GM23248 (cell line): ENCODE results near the gene SIX4. TPM values are rescaled to one million over a fixed set of nuclear protein-coding genes. Genes with fewer than 3 reads are reported as not detected.

Source experiments
- DNase-seq: peaks from one replicate; pipeline ENCODE4 v3.0.0-alpha.2; 2015
- H2AFZ ChIP-seq: fragments of 200-600 bp; sonication (generic); 2 replicates; pipeline ENCODE4 v1.6.1; 2016; ENCODE audit warnings: antibody characterized with exemption
- H3F3A ChIP-seq: fragments of 200-600 bp; sonication (generic); 2 replicates; pipeline ENCODE4 v1.6.1; 2016; ENCODE audit warnings: mild to moderate bottlenecking, antibody characterized with exemption, mixed run types; ENCODE audit not compliant: insufficient read depth
- H3K27ac ChIP-seq: fragments of 200-600 bp; sonication (generic); 2 replicates; pipeline ENCODE4 v1.5.1; 2016; ENCODE audit warnings: mild to moderate bottlenecking
- H3K27me3 ChIP-seq: fragments of 200-600 bp; sonication (generic); replicated peaks from 2 replicates; pipeline ENCODE4 v1.6.1; 2016; ENCODE audit warnings: mild to moderate bottlenecking; ENCODE audit not compliant: insufficient read depth
- H3K36me3 ChIP-seq: fragments of 200-600 bp; sonication (generic); 2 replicates; pipeline ENCODE4 v1.6.1; 2016; ENCODE audit warnings: low read depth, mild to moderate bottlenecking
- H3K4me1 ChIP-seq: fragments of 200-600 bp; sonication (generic); 2 replicates; pipeline ENCODE4 v1.6.1; 2016; ENCODE audit warnings: mild to moderate bottlenecking; ENCODE audit not compliant: insufficient read depth
- H3K4me2 ChIP-seq: fragments of 200-600 bp; sonication (generic); one replicate; pipeline ENCODE4 v1.6.1; 2016; ENCODE audit warnings: mild to moderate bottlenecking; ENCODE audit not compliant: unreplicated experiment
- H3K4me3 ChIP-seq: fragments of 200-600 bp; sonication (generic); 2 replicates; pipeline ENCODE4 v1.5.1; 2016; ENCODE audit warnings: mild to moderate bottlenecking
- H3K79me2 ChIP-seq: fragments of 200-600 bp; sonication (generic); 2 replicates; pipeline ENCODE4 v1.6.1; 2016; ENCODE audit warnings: mild to moderate bottlenecking; ENCODE audit not compliant: insufficient read depth
- H3K9ac ChIP-seq: fragments of 200-600 bp; sonication (generic); 2 replicates; pipeline ENCODE4 v1.6.1; 2016; ENCODE audit warnings: mild to moderate bottlenecking
- H3K9me2 ChIP-seq: fragments of 200-600 bp; sonication (generic); 2 replicates; pipeline ENCODE4 v1.6.1; 2016; ENCODE audit warnings: mixed run types, mild to moderate bottlenecking, moderate library complexity; ENCODE audit not compliant: insufficient read depth
- H3K9me3 ChIP-seq: fragments of 200-600 bp; sonication (generic); one replicate; pipeline ENCODE4 v1.6.1; 2017; ENCODE audit warnings: low read depth
- H4K20me1 ChIP-seq: fragments of 200-600 bp; sonication (generic); 2 replicates; pipeline ENCODE4 v1.6.0; 2016; ENCODE audit not compliant: insufficient read depth
- EZH2 ChIP-seq: fragments of 200-600 bp; sonication (generic); IDR thresholded peaks from 2 replicates; pipeline ENCODE4 v1.6.1; 2018; ENCODE audit warnings: antibody characterized with exemption, mild to moderate bottlenecking; ENCODE audit not compliant: insufficient read depth, poor library complexity, severe bottlenecking
- EZH2phosphoT487 ChIP-seq: fragments of 200-600 bp; sonication (generic); IDR thresholded peaks from 2 replicates; pipeline ENCODE4 v1.6.1; 2018; ENCODE audit warnings: antibody characterized with exemption, moderate library complexity, mild to moderate bottlenecking, low read depth; ENCODE audit not compliant: insufficient read depth
- WGBS, 2 experiments: methylation state at CpG; one replicate each; pipeline ENCODE4 v1.1.6; 2015 to 2017; ENCODE audit warnings: low lambda C conversion rate in 2 of 2, low coverage in 1 of 2; ENCODE audit errors: missing lambda C conversion rate in 2 of 2; 5-methylcytosine and 5-hydroxymethylcytosine counted together
- in situ Hi-C: fragments of 300-500 bp; cut with MboI; formaldehyde crosslinking; loops from 2 replicates; pipeline ENCODE4 v1.15.0; 2020
- polyA plus RNA-seq: library from polyadenylated mRNA; unstranded; fragments of >200 nt; fragmentation: Nextera tagmentation; extraction: Ambion mirVana; gene quantifications from 2 replicates; pipeline ENCODE4 v1.2.1, GENCODE V29; 2016
- total RNA-seq: library from RNA; depleted of rRNA; stranded (reverse); fragments of >200 nt; shearing (Covaris generic); gene quantifications from 2 replicates; pipeline ENCODE4 v1.2.3, GENCODE V29; 2014

The SIX4 gene
- total and polyA plus RNA-seq, 2 experiments from 2014 or later = 1.5 to 12.2 TPM

GRCh38 chr14:60760644-60761364 is 36.7 kb upstream of the SIX4 start:
- peaks cover 27% of the 10 kb centered on the region for H3F3A ChIP-seq
- H3K9me2 ChIP-seq = no peaks in the 10 kb centered on the region
- peaks cover 89% of the 10 kb centered on the region for H3K79me2 ChIP-seq
- no peaks in the 10 kb centered on the region for H4K20me1 ChIP-seq
- H2AFZ ChIP-seq = no peak overlapping the region
- TF ChIP-seq EZH2 (no peak), EZH2phosphoT487 (no peak)
- H3K27ac ChIP-seq = no peak overlapping the region
- 73 to 76% methylated on average over 3 of the region's 3 CpGs for WGBS, 2 experiments
- no peaks in the 10 kb centered on the region for H3K9me3 ChIP-seq
- no peak overlapping the region for H3K9ac ChIP-seq
- in situ Hi-C loops = no loop called here
- DNase-seq = no peak
- no peaks in the 10 kb centered on the region for H3K36me3 ChIP-seq
- H3K4me3 ChIP-seq = no peak overlapping the region
- H3K27me3 ChIP-seq = no peaks in the 10 kb centered on the region
- H3K4me2 ChIP-seq = no peak overlapping the region
- peaks cover 50% of the 10 kb centered on the region for H3K4me1 ChIP-seq

GRCh38 chr14:60760209-60760608 is 36.1 kb upstream of the SIX4 start:
- Histone ChIP-seq H3K36me3 (no peaks in the 10 kb centered on the region), H3K4me3 (no peak overlapping the region), H3F3A (peaks cover 29% of the 10 kb centered on the region), H3K27ac (no peak overlapping the region), H4K20me1 (no peaks in the 10 kb centered on the region), H2AFZ (no peak overlapping the region), H3K9ac (no peak overlapping the region), H3K9me2 (no peaks in the 10 kb centered on the region), H3K27me3 (no peaks in the 10 kb centered on the region), H3K79me2 (peaks cover 90% of the 10 kb centered on the region), H3K4me1 (peaks cover 50% of the 10 kb centered on the region), H3K9me3 (no peaks in the 10 kb centered on the region), H3K4me2 (no peak overlapping the region)
- no peak for DNase-seq
- 100% methylated on average over 1 of the region's 1 CpG for WGBS, 2 experiments
- in situ Hi-C loops = no loop called here
- TF ChIP-seq EZH2 = no peak
- no peak for TF ChIP-seq EZH2phosphoT487

- in situ Hi-C loops = no loop called here
Measured at GRCh38 chr14:60758885-60759284, 34.7 kb upstream of the SIX4 start.

GRCh38 chr14:60757567-60758002 is 33.4 kb upstream of the SIX4 start:
- peaks cover 90% of the 10 kb centered on the region for H3K79me2 ChIP-seq
- peak overlapping the region; percentile 54 for H3K4me3 ChIP-seq
- no peak for TF ChIP-seq EZH2
- TF ChIP-seq EZH2phosphoT487 = no peak
- H3K4me1 ChIP-seq = peaks cover 50% of the 10 kb centered on the region
- in situ Hi-C loops = no loop called here
- peak overlapping the region; percentile 8; the same call in 1 of the 2 replicates for H2AFZ ChIP-seq
- peak overlapping the region; percentile 84 for H3K27ac ChIP-seq
- peaks cover 29% of the 10 kb centered on the region for H3F3A ChIP-seq
- no peaks in the 10 kb centered on the region for H3K36me3 ChIP-seq
- H3K27me3 ChIP-seq = no peaks in the 10 kb centered on the region
- H3K4me2 ChIP-seq = peak overlapping the region; percentile 83
- DNase-seq = peak; percentile 82
- H3K9me2 ChIP-seq = no peaks in the 10 kb centered on the region
- 0 to 3% methylated on average over 1 of the region's 1 CpG for WGBS, 2 experiments
- no peaks in the 10 kb centered on the region for H4K20me1 ChIP-seq
- H3K9me3 ChIP-seq = no peaks in the 10 kb centered on the region
- peak overlapping the region; percentile 65 for H3K9ac ChIP-seq

More at GRCh38 chr14:60758885-60759284, 34.7 kb upstream of the SIX4 start:
- peaks cover 90% of the 10 kb centered on the region for H3K79me2 ChIP-seq
- no peaks in the 10 kb centered on the region for H3K27me3 ChIP-seq
- no peaks in the 10 kb centered on the region for H4K20me1 ChIP-seq
- no peaks in the 10 kb centered on the region for H3K9me2 ChIP-seq
- H2AFZ ChIP-seq = no peak overlapping the region
- H3K9me3 ChIP-seq = no peaks in the 10 kb centered on the region
- peaks cover 50% of the 10 kb centered on the region for H3K4me1 ChIP-seq
- WGBS, 2 experiments = 95 to 98% methylated on average over 2 of the region's 2 CpGs
- H3K9ac ChIP-seq = no peak overlapping the region
- no peak for TF ChIP-seq EZH2
- TF ChIP-seq EZH2phosphoT487 = no peak
- H3K36me3 ChIP-seq = no peaks in the 10 kb centered on the region
- H3K4me3 ChIP-seq = no peak overlapping the region
- H3K4me2 ChIP-seq = peak overlapping the region; percentile 21
- peaks cover 29% of the 10 kb centered on the region for H3F3A ChIP-seq
- no peak for DNase-seq
- peak overlapping the region; percentile 84; the same call in 1 of the 2 replicates for H3K27ac ChIP-seq
